Neural crest cell (in vitro differentiated cells): ENCODE results near the gene IER3. TPM values are rescaled to one million over a fixed set of nuclear protein-coding genes. Genes with fewer than 3 reads are reported as not detected.
A peak's percentile ranks its signal among the peaks of the same experiment; 100 is the strongest.
"Not testable (repeated sequence)": the region's sequence is repeated elsewhere in the genome, so short reads cannot be mapped to it uniquely, and the experiment has no call there.

ENCODE experiments used
- DNase-seq: peaks from one replicate; pipeline ENCODE4 v3.0.0; 2021; ENCODE audit warnings: low read depth, mixed read lengths, low spot score
- H3K27ac Mint-ChIP-seq: one replicate; pipeline ENCODE4 v1.8.0; 2021; ENCODE audit warnings: mild to moderate bottlenecking, mixed read lengths; ENCODE audit not compliant: unreplicated experiment
- H3K27me3 Mint-ChIP-seq: 2 replicates; pipeline ENCODE4 v1.8.0; 2021; ENCODE audit warnings: low read depth, mild to moderate bottlenecking, mixed read lengths
- H3K36me3 Mint-ChIP-seq: 2 replicates; pipeline ENCODE4 v1.8.0; 2021; ENCODE audit warnings: low read depth, mild to moderate bottlenecking, mixed read lengths
- H3K4me1 Mint-ChIP-seq: 2 replicates; pipeline ENCODE4 v1.8.0; 2021; ENCODE audit warnings: mixed read lengths
- H3K4me3 Mint-ChIP-seq: one replicate; pipeline ENCODE4 v1.8.0; 2021; ENCODE audit warnings: mild to moderate bottlenecking, mixed read lengths
- H3K9me3 Mint-ChIP-seq: 2 replicates; pipeline ENCODE4 v1.8.0; 2021; ENCODE audit warnings: mixed read lengths
- total RNA-seq: library from RNA; stranded (reverse); gene quantifications from 2 replicates; pipeline ENCODE4 v1.2.1, GENCODE V29; 2021
- TF ChIP-seq, protein P1 (sequence below): fragments of 200-600 bp; sonication (generic); conservative IDR thresholded peaks from 2 replicates; pipeline ENCODE4 v1.5.0; 2021; ENCODE audit warnings: antibody characterized with exemption, mild to moderate bottlenecking

The IER3 gene
- total RNA-seq, 1 donor from 2014 or later = 6.3 TPM

DNA sequence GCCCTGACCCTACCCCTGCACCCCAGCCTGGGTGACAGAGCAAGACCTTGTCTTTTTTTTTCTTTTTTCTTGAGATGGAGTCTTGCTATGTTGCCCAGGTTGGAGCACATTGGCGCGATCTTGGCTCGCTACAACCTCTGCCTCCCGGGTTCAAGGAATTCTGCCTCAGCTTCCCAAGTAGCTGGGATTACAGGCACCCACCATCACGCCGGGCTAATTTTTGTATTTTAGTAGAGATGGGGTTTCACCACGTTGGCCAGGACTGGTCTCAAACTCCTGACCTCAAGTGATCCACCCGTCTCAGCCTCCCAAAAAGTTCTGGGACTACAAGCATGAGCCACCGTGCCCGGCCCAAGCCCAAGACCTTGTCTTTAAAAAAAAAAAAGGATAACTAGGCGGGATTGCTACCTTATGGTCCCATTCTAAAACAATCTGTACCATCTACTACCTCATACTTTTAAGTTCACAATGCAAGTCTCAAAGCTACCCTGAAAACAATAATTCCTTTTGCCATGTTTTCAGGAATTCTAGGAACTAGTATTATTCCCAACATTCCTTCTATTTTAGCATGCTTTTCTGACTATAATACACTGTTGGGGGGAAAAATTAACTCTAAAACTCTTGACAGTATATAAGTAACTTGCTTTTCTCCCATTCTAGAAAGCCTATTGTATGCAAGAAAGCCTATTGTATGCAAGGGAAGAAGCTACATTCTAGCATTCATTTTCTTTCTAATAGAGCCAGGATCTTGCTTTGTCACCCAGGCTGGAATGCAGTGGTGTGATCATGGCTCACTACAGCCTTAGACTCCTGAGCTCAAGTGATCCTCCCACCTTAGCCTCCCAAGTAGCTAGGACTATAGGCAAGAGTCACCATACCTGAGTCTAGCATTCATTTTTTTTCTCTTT lies 17.6 kb downstream of the IER3 start:
- H3K36me3 Mint-ChIP-seq = peaks cover 52% of the 10 kb centered on the region
- peaks cover 2% of the 10 kb centered on the region for H3K9me3 Mint-ChIP-seq
- no peak overlapping the region for H3K27ac Mint-ChIP-seq
- H3K27me3 Mint-ChIP-seq = peaks cover 55% of the 10 kb centered on the region
- peak overlapping the region; percentile 99 for H3K4me3 Mint-ChIP-seq
- TF ChIP-seq, protein P1, sequence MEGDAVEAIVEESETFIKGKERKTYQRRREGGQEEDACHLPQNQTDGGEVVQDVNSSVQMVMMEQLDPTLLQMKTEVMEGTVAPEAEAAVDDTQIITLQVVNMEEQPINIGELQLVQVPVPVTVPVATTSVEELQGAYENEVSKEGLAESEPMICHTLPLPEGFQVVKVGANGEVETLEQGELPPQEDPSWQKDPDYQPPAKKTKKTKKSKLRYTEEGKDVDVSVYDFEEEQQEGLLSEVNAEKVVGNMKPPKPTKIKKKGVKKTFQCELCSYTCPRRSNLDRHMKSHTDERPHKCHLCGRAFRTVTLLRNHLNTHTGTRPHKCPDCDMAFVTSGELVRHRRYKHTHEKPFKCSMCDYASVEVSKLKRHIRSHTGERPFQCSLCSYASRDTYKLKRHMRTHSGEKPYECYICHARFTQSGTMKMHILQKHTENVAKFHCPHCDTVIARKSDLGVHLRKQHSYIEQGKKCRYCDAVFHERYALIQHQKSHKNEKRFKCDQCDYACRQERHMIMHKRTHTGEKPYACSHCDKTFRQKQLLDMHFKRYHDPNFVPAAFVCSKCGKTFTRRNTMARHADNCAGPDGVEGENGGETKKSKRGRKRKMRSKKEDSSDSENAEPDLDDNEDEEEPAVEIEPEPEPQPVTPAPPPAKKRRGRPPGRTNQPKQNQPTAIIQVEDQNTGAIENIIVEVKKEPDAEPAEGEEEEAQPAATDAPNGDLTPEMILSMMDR = no peak
- peaks cover 52% of the 10 kb centered on the region for H3K4me1 Mint-ChIP-seq
- no peak for DNase-seq

DNA sequence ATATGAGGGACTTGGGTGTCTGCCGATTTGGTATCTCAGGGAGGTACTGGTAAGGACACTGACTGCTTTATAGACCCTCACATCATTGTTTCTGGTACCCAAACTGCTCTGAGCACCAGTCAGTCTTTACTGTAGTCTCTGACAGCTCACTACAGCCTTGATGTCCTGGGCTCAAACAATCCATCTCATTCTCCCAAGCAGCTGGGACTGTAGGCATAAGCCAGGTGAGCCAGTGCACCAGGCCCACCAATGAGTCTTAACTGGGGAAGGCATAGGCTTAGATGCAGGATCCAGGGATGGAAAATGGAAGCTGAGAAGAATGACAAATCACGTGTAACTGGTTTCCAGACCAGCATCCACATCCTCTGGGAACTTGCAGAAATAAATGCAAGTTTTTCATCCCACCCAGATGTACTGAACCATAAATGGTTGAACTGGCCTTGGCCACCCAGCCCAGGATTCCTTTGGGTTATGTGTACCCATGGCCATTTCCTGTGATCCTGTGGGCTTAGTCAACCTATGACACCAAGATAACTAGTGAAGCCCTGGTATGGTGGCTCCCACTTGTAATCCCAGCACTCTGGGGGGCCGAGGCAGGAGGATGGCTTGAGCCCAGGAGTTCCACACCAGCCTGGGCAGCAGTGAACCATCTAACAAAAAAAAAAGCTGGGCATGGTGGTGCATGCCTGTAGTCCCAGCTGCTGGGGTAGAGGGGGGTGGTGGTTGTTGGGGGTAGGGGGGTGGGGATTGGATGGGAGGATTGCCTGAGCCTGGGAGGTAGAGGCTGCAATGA lies 18.4 kb downstream of the IER3 start:
- no peak overlapping the region for H3K27ac Mint-ChIP-seq
- peaks cover 2% of the 10 kb centered on the region for H3K9me3 Mint-ChIP-seq
- peak overlapping the region; percentile 99 for H3K4me3 Mint-ChIP-seq
- H3K4me1 Mint-ChIP-seq = peaks cover 55% of the 10 kb centered on the region
- no peak for DNase-seq
- peaks cover 61% of the 10 kb centered on the region for H3K27me3 Mint-ChIP-seq
- H3K36me3 Mint-ChIP-seq = peaks cover 58% of the 10 kb centered on the region
- TF ChIP-seq, protein P1 = no peak

DNA sequence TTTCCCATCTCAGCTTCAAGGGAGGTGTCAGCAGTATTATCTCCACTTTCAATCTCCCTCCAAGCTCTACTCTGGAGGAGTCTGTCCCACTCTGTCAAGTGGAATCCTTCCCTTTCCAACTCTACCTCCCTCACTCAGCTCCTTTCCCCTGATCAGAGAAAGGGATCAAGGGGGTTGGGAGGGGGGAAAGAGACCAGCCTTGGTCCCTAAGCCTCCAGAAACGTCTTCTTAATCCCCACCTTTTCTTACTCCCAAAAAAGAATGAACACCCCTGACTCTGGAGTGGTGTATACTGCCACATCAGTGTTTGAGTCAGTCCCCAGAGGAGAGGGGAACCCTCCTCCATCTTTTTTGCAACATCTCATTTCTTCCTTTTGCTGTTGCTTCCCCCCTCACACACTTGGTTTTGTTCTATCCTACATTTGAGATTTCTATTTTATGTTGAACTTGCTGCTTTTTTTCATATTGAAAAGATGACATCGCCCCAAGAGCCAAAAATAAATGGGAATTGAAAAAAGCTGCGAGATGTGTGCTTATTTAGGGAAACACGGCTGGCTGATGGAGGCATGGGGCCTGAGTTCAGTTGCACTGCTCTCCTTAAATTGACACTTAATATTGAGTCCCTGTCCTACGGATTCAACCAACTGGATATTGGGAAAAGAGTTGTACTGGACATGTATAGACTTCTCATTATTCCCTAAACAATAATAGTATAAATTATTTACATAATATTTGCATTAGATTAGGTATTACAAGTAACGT lies 19.3 kb downstream of the IER3 start:
- peaks cover 50% of the 10 kb centered on the region for H3K4me1 Mint-ChIP-seq
- TF ChIP-seq, protein P1 = no peak
- peaks cover 2% of the 10 kb centered on the region for H3K9me3 Mint-ChIP-seq
- H3K36me3 Mint-ChIP-seq = peaks cover 58% of the 10 kb centered on the region
- peak overlapping the region; percentile 99 for H3K4me3 Mint-ChIP-seq
- H3K27me3 Mint-ChIP-seq = peaks cover 64% of the 10 kb centered on the region
- DNase-seq = no peak
- no peak overlapping the region for H3K27ac Mint-ChIP-seq

DNA sequence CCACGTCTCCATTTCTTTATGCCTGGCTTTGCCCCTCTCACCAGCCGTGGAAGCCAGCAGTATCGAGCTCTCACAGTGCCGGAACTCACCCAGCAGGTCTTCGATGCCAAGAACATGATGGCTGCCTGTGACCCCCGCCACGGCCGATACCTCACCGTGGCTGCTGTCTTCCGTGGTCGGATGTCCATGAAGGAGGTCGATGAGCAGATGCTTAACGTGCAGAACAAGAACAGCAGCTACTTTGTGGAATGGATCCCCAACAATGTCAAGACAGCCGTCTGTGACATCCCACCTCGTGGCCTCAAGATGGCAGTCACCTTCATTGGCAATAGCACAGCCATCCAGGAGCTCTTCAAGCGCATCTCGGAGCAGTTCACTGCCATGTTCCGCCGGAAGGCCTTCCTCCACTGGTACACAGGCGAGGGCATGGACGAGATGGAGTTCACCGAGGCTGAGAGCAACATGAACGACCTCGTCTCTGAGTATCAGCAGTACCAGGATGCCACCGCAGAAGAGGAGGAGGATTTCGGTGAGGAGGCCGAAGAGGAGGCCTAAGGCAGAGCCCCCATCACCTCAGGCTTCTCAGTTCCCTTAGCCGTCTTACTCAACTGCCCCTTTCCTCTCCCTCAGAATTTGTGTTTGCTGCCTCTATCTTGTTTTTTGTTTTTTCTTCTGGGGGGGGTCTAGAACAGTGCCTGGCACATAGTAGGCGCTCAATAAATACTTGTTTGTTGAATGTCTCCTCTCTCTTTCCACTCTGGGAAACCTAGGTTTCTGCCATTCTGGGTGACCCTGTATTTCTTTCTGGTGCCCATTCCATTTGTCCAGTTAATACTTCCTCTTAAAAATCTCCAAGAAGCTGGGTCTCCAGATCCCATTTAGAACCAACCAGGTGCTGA lies 20.3 kb downstream of the IER3 start:
- peaks cover 55% of the 10 kb centered on the region for H3K36me3 Mint-ChIP-seq
- H3K27me3 Mint-ChIP-seq = peaks cover 67% of the 10 kb centered on the region

GRCh38 chr6:30723159-30723842 lies 21.0 kb downstream of the IER3 start:
- H3K9me3 Mint-ChIP-seq, DNase-seq: not testable (repeated sequence)
- peak overlapping the region; percentile 28 for H3K27ac Mint-ChIP-seq
- peaks cover 55% of the 10 kb centered on the region for H3K36me3 Mint-ChIP-seq
- peaks cover 64% of the 10 kb centered on the region for H3K4me1 Mint-ChIP-seq
- H3K27me3 Mint-ChIP-seq = peaks cover 66% of the 10 kb centered on the region
- H3K4me3 Mint-ChIP-seq = peak overlapping the region; percentile 99

More for the DNA sequence above, 20.3 kb downstream of the IER3 start:
- H3K4me3 Mint-ChIP-seq = peak overlapping the region; percentile 99
- DNase-seq, H3K9me3 Mint-ChIP-seq: not testable (repeated sequence)
- peak overlapping the region; percentile 95 for H3K27ac Mint-ChIP-seq
- H3K4me1 Mint-ChIP-seq = peaks cover 57% of the 10 kb centered on the region
